Gastroesophageal sphincter (tissue), 4 donors: ENCODE results near the gene AHR. TPM values are rescaled to one million over a fixed set of nuclear protein-coding genes. Genes with fewer than 3 reads are reported as not detected.

ENCODE experiments used
- ATAC-seq: fragments of 150-250 bp; one replicate; pipeline ENCODE4 v1.9.1; 2016; ENCODE audit warnings: mild to moderate bottlenecking, moderate library complexity
- H3K27ac ChIP-seq, 4 donors: fragments of 200-600 bp; sonication (generic) in 3 of 4; 1 replicate in 3 of 4; 2 replicates in 1 of 4; pipeline ENCODE4 v1.5.1; 2016 to 2019
- H3K27me3 ChIP-seq: fragments of 200-600 bp; sonication (generic); one replicate; pipeline ENCODE4 v1.5.1; 2019
- H3K36me3 ChIP-seq, 2 donors: fragments of 200-600 bp; sonication (generic); one replicate each; pipeline ENCODE4 v1.5.1; 2019; ENCODE audit warnings: control low read depth in 1 of 2
- H3K4me1 ChIP-seq, 3 donors: fragments of 200-600 bp; sonication (generic); 1 replicate in 2 of 3; 2 replicates in 1 of 3; pipeline ENCODE4 v1.5.1; 2016 to 2019; ENCODE audit warnings: control low read depth in 2 of 3
- H3K4me3 ChIP-seq, 2 donors: fragments of 200-600 bp; sonication (generic); one replicate each; pipeline ENCODE4 v1.5.1; 2019; ENCODE audit warnings: mild to moderate bottlenecking in 1 of 2, moderate library complexity in 1 of 2
- H3K9me3 ChIP-seq, 3 donors: fragments of 200-600 bp; sonication (generic); one replicate each; pipeline ENCODE4 v1.5.1; 2017 to 2019; ENCODE audit warnings: control low read depth in 2 of 3
- CTCF ChIP-seq, 4 experiments: fragments of 200-600 bp in 2 of 4; fragments of 450-650 bp in 2 of 4; sonication (generic) in 1 of 4; IDR thresholded peaks; one replicate each; pipeline ENCODE4 v1.5.1; 2017 to 2019; ENCODE audit warnings: antibody characterized with exemption in 4 of 4, mild to moderate bottlenecking in 2 of 4, moderate library complexity in 2 of 4
- EP300 ChIP-seq: sonication (generic); formaldehyde crosslinking; IDR thresholded peaks from one replicate; pipeline ENCODE4 v1.6.1; 2017; ENCODE audit warnings: antibody characterized with exemption, mild to moderate bottlenecking
- POLR2A ChIP-seq, 2 donors: fragments of 450-650 bp; IDR thresholded peaks; one replicate each; pipeline ENCODE4 v1.6.1; 2017; ENCODE audit warnings: antibody characterized with exemption in 2 of 2, mild to moderate bottlenecking in 2 of 2, moderate library complexity in 1 of 2
- POLR2AphosphoS5 ChIP-seq: sonication (generic); formaldehyde crosslinking; IDR thresholded peaks from one replicate; pipeline ENCODE4 v1.6.1; 2017; ENCODE audit warnings: antibody characterized with exemption
- WGBS, 2 donors: methylation state at CpG; one replicate each; pipeline ENCODE4 v1.1.5; 2018; ENCODE audit warnings: low coverage in 1 of 2; 5-methylcytosine and 5-hydroxymethylcytosine counted together
- total RNA-seq, 4 donors: library from RNA; depleted of rRNA; stranded (reverse); fragments of >200 nt; gene quantifications; one replicate each; pipeline ENCODE4 v1.1.0, GENCODE V29; 2016

Gene AHR
- total RNA-seq: 100 to 1,000 TPM in 2 of 4 donors, 10 to 100 TPM in 2; 52.1 to 105 (median 83.9) TPM

GRCh38 chr7:17298102-17298839, at the start of gene AHR:
TSS of gene AHR (plus strand) at chr7:17298652. CDS start at chr7:17299265, 613 bp downstream.
- ATAC-seq: peak; percentile 93
- Histone ChIP-seq H3K36me3 (no peaks in the 10 kb centered on the region), H3K27me3 (no peaks in the 10 kb centered on the region), H3K4me3 (peak within 1 kb of the TSS; percentile 65 to 88), H3K27ac (peak within 1 kb of the TSS; percentile 73 to 96 (median 93)), H3K4me1 (peaks cover 0 to 16% (median 0%) of the 10 kb centered on the region in 3 donors), H3K9me3 (no peaks in the 10 kb centered on the region)
- 14 to 88% methylated on average over 1 to 9 of the region's 46 CpGs for WGBS, 2 donors
- peak; percentile 98 for TF ChIP-seq POLR2AphosphoS5
- TF ChIP-seq POLR2A (IDR thresholded peaks at IDR 0.05): peak; percentile 93 to 94
- no peak for TF ChIP-seq CTCF (IDR thresholded peaks at IDR 0.05)

- WGBS, 2 donors: 84 to 91% methylated on average over 3 of the region's 3 CpGs
- H3K36me3 ChIP-seq: no peaks in the 10 kb centered on the region
- no peak overlapping the region for H3K4me3 ChIP-seq
- ATAC-seq: no peak
- H3K27me3 ChIP-seq: no peaks in the 10 kb centered on the region
- no peak overlapping the region for H3K27ac ChIP-seq
- peaks cover 0 to 8% (median 0%) of the 10 kb centered on the region in 3 donors for H3K4me1 ChIP-seq
- H3K9me3 ChIP-seq: no peaks in the 10 kb centered on the region
- TF ChIP-seq POLR2A (IDR thresholded peaks at IDR 0.05) (no peak), POLR2AphosphoS5 (no peak), EP300 (no peak), CTCF (IDR thresholded peaks at IDR 0.05) (no peak)
These were observed 44.6 kb upstream of the AHR start for GRCh38 chr7:17253885-17254284.

GRCh38 chr7:17255926-17256325, 42.5 kb upstream of the AHR start:
- H3K27me3 ChIP-seq: no peaks in the 10 kb centered on the region
- H3K27ac ChIP-seq: no peak overlapping the region

GRCh38 chr7:17256375-17256774, 42.1 kb upstream of the AHR start:
- H3K4me1 ChIP-seq: peaks cover 0 to 8% (median 0%) of the 10 kb centered on the region in 3 donors
- no peaks in the 10 kb centered on the region for H3K36me3 ChIP-seq
- no peak for TF ChIP-seq CTCF (IDR thresholded peaks at IDR 0.05)
- TF ChIP-seq EP300: no peak
- TF ChIP-seq POLR2AphosphoS5: no peak
- TF ChIP-seq POLR2A (IDR thresholded peaks at IDR 0.05): no peak
- H3K27ac ChIP-seq: no peak overlapping the region
- H3K27me3 ChIP-seq: no peaks in the 10 kb centered on the region
- no peaks in the 10 kb centered on the region for H3K9me3 ChIP-seq
- ATAC-seq: no peak
- H3K4me3 ChIP-seq: no peak overlapping the region
- 50 to 65% methylated on average over 2 of the region's 2 CpGs for WGBS, 2 donors

More at GRCh38 chr7:17255926-17256325, 42.5 kb upstream of the AHR start:
- ATAC-seq: no peak
- H3K4me3 ChIP-seq: no peak overlapping the region
- no peaks in the 10 kb centered on the region for H3K36me3 ChIP-seq
- 50 to 71% methylated on average over 1 of the region's 1 CpG for WGBS, 2 donors
- TF ChIP-seq POLR2AphosphoS5: no peak
- TF ChIP-seq POLR2A (IDR thresholded peaks at IDR 0.05): no peak
- no peak for TF ChIP-seq CTCF (IDR thresholded peaks at IDR 0.05)
- no peak for TF ChIP-seq EP300
- H3K9me3 ChIP-seq: no peaks in the 10 kb centered on the region
- peaks cover 0 to 8% (median 0%) of the 10 kb centered on the region in 3 donors for H3K4me1 ChIP-seq

- TF ChIP-seq EP300: no peak
- no peak for TF ChIP-seq POLR2AphosphoS5
- no peak for TF ChIP-seq CTCF (IDR thresholded peaks at IDR 0.05)
- TF ChIP-seq POLR2A (IDR thresholded peaks at IDR 0.05): no peak
- no peak for ATAC-seq
- H3K9me3 ChIP-seq: peaks cover 0 to 43% (median 0%) of the 10 kb centered on the region in 3 donors
These were observed 31.9 kb upstream of the AHR start for GRCh38 chr7:17266565-17266964.

More at GRCh38 chr7:17266565-17266964, 31.9 kb upstream of the AHR start:
- no peaks in the 10 kb centered on the region for H3K27me3 ChIP-seq
- H3K4me3 ChIP-seq: no peak overlapping the region
- H3K27ac ChIP-seq: no peak overlapping the region
- H3K36me3 ChIP-seq: no peaks in the 10 kb centered on the region
- no peaks in the 10 kb centered on the region for H3K4me1 ChIP-seq
